ENCODE data around the gene BLNK.

BLNK gene

GRCh38 chr10:96263669-96264068 lies 7.7 kb downstream of the BLNK start:
- TF ChIP-seq, protein P1, sequence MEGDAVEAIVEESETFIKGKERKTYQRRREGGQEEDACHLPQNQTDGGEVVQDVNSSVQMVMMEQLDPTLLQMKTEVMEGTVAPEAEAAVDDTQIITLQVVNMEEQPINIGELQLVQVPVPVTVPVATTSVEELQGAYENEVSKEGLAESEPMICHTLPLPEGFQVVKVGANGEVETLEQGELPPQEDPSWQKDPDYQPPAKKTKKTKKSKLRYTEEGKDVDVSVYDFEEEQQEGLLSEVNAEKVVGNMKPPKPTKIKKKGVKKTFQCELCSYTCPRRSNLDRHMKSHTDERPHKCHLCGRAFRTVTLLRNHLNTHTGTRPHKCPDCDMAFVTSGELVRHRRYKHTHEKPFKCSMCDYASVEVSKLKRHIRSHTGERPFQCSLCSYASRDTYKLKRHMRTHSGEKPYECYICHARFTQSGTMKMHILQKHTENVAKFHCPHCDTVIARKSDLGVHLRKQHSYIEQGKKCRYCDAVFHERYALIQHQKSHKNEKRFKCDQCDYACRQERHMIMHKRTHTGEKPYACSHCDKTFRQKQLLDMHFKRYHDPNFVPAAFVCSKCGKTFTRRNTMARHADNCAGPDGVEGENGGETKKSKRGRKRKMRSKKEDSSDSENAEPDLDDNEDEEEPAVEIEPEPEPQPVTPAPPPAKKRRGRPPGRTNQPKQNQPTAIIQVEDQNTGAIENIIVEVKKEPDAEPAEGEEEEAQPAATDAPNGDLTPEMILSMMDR (IDR thresholded peaks at IDR 0.05; ENCODE audit: low read depth, low read length, missing control alignments), result no peak
- in situ Hi-C loops (cut with HindIII; ENCODE audit: low pct_ligation_motif_present, low sequenced_read_pairs), result no loop called here
- no peaks in the 10 kb centered on the region for H3K27me3 ChIP-seq (replicated peaks)

GRCh38 chr10:96263176-96263575 lies 8.2 kb downstream of the BLNK start:
- in situ Hi-C loops (cut with HindIII; ENCODE audit: low pct_ligation_motif_present, low sequenced_read_pairs), result no loop called here
- TF ChIP-seq, protein P1 (IDR thresholded peaks at IDR 0.05; ENCODE audit: low read depth, low read length, missing control alignments), result no peak
- H3K27ac ChIP-seq, result no peak overlapping the region

More at GRCh38 chr10:96263669-96264068, 7.7 kb downstream of the BLNK start:
- Histone ChIP-seq H3K36me3 (replicated peaks) (no peaks in the 10 kb centered on the region), H3K4me3 (ENCODE audit: low read depth, low read length) (no peak overlapping the region), H3K27ac (no peak overlapping the region)
- DNase-seq, result no peak

DNA sequence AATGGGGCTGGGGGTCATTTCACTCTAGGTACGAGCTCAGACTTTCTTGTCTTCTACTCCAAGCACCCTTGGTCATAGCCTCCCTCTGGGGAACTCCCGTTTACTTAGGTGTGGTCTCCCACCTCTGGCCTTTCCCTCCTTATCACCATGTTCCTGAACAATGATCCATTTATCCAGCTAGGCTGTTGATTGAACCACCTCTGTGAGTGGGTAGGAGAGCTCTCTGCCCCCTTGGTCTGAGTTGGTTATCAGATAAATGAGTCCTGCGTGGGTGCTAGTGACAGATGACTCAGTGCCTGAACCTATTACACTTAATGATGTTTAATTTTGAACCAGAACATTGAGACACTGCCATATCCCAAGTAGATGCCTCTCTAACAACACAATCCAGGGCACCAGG lies 9.4 kb downstream of the BLNK start:
- Histone ChIP-seq H3K27ac (no peak overlapping the region), H3K4me3 (ENCODE audit: low read depth, low read length) (no peak overlapping the region), H3K27me3 (replicated peaks) (no peaks in the 10 kb centered on the region), H3K36me3 (replicated peaks) (no peaks in the 10 kb centered on the region)
- DNase-seq, result no peak
- TF ChIP-seq, protein P1 (IDR thresholded peaks at IDR 0.05; ENCODE audit: low read depth, low read length, missing control alignments), result no peak
- in situ Hi-C loops (cut with HindIII; ENCODE audit: low pct_ligation_motif_present, low sequenced_read_pairs), result no loop called here

More at GRCh38 chr10:96263176-96263575, 8.2 kb downstream of the BLNK start:
- Histone ChIP-seq H3K36me3 (replicated peaks) (no peaks in the 10 kb centered on the region), H3K27me3 (replicated peaks) (no peaks in the 10 kb centered on the region), H3K4me3 (ENCODE audit: low read depth, low read length) (no peak overlapping the region)
- DNase-seq, result no peak

DNA sequence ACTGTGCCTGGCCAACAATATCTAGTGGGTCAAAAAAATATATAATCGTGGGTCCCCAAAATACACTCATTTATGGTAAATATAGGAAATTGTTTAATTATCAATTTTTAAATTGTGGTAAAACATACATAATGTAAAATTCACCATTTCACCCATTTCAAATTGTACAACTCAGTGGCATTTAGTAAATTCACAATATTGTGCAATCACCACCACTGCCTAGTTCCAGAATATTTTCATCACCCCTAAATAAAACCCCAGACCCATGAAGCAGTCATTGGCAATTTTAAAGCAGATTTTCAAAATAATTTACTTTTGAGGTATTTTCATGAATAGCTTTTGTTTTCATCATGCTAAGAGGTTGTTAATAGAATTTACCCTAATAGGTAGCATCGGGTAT lies 10.2 kb downstream of the BLNK start:
- no peak for DNase-seq
- TF ChIP-seq, protein P1 (IDR thresholded peaks at IDR 0.05; ENCODE audit: low read depth, low read length, missing control alignments), result no peak
- in situ Hi-C loops (cut with HindIII; ENCODE audit: low pct_ligation_motif_present, low sequenced_read_pairs), result no loop called here
- Histone ChIP-seq H3K4me3 (ENCODE audit: low read depth, low read length) (no peak overlapping the region), H3K27me3 (replicated peaks) (no peaks in the 10 kb centered on the region), H3K27ac (no peak overlapping the region), H3K36me3 (replicated peaks) (no peaks in the 10 kb centered on the region)

GRCh38 chr10:96260014-96260413 lies 11.4 kb downstream of the BLNK start:
- H3K27me3 ChIP-seq (replicated peaks), result no peaks in the 10 kb centered on the region
- no peak overlapping the region for H3K27ac ChIP-seq

DNA sequence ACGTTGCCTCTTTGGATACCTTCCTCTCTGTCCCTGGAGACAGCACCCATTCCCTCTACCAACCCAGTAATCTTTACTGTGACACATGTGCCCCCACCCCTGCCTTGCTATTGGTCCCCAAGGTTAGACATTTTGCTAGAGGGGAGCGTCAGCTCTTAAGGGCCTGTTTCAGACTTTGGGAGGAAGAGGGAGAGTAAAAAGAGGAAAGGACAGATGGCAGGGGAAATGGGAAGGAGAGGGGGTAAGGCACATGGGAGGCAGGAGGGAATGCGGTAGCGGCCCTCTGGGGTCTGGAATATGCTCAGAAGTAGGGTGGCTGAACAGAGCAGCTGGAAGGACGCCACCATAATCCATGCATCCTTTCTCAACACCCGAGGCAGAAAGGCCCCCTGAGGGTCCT lies 12.2 kb downstream of the BLNK start:
- DNase-seq, result no peak
- Histone ChIP-seq H3K4me3 (ENCODE audit: low read depth, low read length) (no peak overlapping the region), H3K27me3 (replicated peaks) (no peaks in the 10 kb centered on the region), H3K27ac (no peak overlapping the region), H3K36me3 (replicated peaks) (no peaks in the 10 kb centered on the region)
- in situ Hi-C loops (cut with HindIII; ENCODE audit: low pct_ligation_motif_present, low sequenced_read_pairs), result no loop called here
- TF ChIP-seq, protein P1 (IDR thresholded peaks at IDR 0.05; ENCODE audit: low read depth, low read length, missing control alignments), result no peak

More at GRCh38 chr10:96260014-96260413, 11.4 kb downstream of the BLNK start:
- Histone ChIP-seq H3K4me3 (ENCODE audit: low read depth, low read length) (no peak overlapping the region), H3K36me3 (replicated peaks) (no peaks in the 10 kb centered on the region)
- DNase-seq, result no peak
- in situ Hi-C loops (cut with HindIII; ENCODE audit: low pct_ligation_motif_present, low sequenced_read_pairs), result no loop called here
- TF ChIP-seq, protein P1 (IDR thresholded peaks at IDR 0.05; ENCODE audit: low read depth, low read length, missing control alignments), result no peak

Data from brain microvascular endothelial cell (primary cell).